ENCODE results near the gene WDR4. TPM values are rescaled to one million over a fixed set of nuclear protein-coding genes. Genes with fewer than 3 reads are reported as not detected.

WDR4 gene
- polyA plus RNA-seq, 1 experiment: 13.7 TPM

- CTCF ChIA-PET: no interaction called here
- DNase-seq (ENCODE audit: low read depth): no peak
- Histone ChIP-seq H3K36me3 (ENCODE audit: control insufficient read depth, insufficient read depth, low read length) (no peaks in the 10 kb centered on the region), H3K27me3 (ENCODE audit: control insufficient read depth, insufficient read depth, low read length) (no peaks in the 10 kb centered on the region), H3K4me3 (ENCODE audit: low read depth, low read length) (no peak overlapping the region)
- TF ChIP-seq CTCF (IDR thresholded peaks at IDR 0.05; ENCODE audit: insufficient read depth, low read depth, low read length): no peak
- POLR2A ChIA-PET: no interaction called here
These were observed 49.9 kb downstream of the WDR4 start for GRCh38 chr21:42829417-42829816.

GRCh38 chr21:42827588-42827987, 51.8 kb downstream of the WDR4 start:
- no peaks in the 10 kb centered on the region for H3K36me3 ChIP-seq (ENCODE audit: control insufficient read depth, insufficient read depth, low read length)
- H3K4me3 ChIP-seq (ENCODE audit: low read depth, low read length): no peak overlapping the region
- POLR2A ChIA-PET: no interaction called here
- no peak for TF ChIP-seq CTCF (IDR thresholded peaks at IDR 0.05; ENCODE audit: insufficient read depth, low read depth, low read length)
- CTCF ChIA-PET: interaction anchor here (0.6 kb wide), 1 partner anchor 714 kb away, joined by 3 read pairs; no protein-coding TSS in a partner anchor
- DNase-seq (ENCODE audit: low read depth): no peak
- H3K27me3 ChIP-seq (ENCODE audit: control insufficient read depth, insufficient read depth, low read length): no peaks in the 10 kb centered on the region; the same call in 1 of the 2 replicates

- H3K27me3 ChIP-seq (ENCODE audit: control insufficient read depth, insufficient read depth, low read length): no peaks in the 10 kb centered on the region; the same call in 1 of the 2 replicates
- no peaks in the 10 kb centered on the region for H3K36me3 ChIP-seq (ENCODE audit: control insufficient read depth, insufficient read depth, low read length)
- TF ChIP-seq CTCF (IDR thresholded peaks at IDR 0.05; ENCODE audit: insufficient read depth, low read depth, low read length): no peak
- ChIA-PET POLR2A (no interaction called here), CTCF (interaction anchor here (5.2 kb wide), 1 partner anchor 228 kb away, joined by 22 read pairs; no protein-coding TSS in a partner anchor)
- no peak overlapping the region for H3K4me3 ChIP-seq (ENCODE audit: low read depth, low read length)
- no peak for DNase-seq (ENCODE audit: low read depth)
These were observed 58.5 kb downstream of the WDR4 start for GRCh38 chr21:42820616-42821465.

GRCh38 chr21:42819861-42820615, 59.3 kb downstream of the WDR4 start:
- H3K27me3 ChIP-seq (ENCODE audit: control insufficient read depth, insufficient read depth, low read length): no peaks in the 10 kb centered on the region; the same call in 1 of the 2 replicates
- ChIA-PET CTCF (interaction anchor here (5.2 kb wide), 1 partner anchor 227 kb away, joined by 22 read pairs; no protein-coding TSS in a partner anchor), POLR2A (no interaction called here)
- no peak for DNase-seq (ENCODE audit: low read depth)
- TF ChIP-seq CTCF (IDR thresholded peaks at IDR 0.05; ENCODE audit: insufficient read depth, low read depth, low read length): no peak
- no peaks in the 10 kb centered on the region for H3K36me3 ChIP-seq (ENCODE audit: control insufficient read depth, insufficient read depth, low read length)
- H3K4me3 ChIP-seq (ENCODE audit: low read depth, low read length): no peak overlapping the region

- Histone ChIP-seq H3K27me3 (ENCODE audit: control insufficient read depth, insufficient read depth, low read length) (no peaks in the 10 kb centered on the region), H3K36me3 (ENCODE audit: control insufficient read depth, insufficient read depth, low read length) (no peaks in the 10 kb centered on the region), H3K4me3 (ENCODE audit: low read depth, low read length) (no peak overlapping the region)
- no peak for DNase-seq (ENCODE audit: low read depth)
- CTCF ChIA-PET: interaction anchor here (0.8 to 5.2 kb wide), 2 partner anchors 11 to 225 kb away, joined by 3 to 22 read pairs; no protein-coding TSS in a partner anchor
- peak; percentile 74 for TF ChIP-seq CTCF (IDR thresholded peaks at IDR 0.05; ENCODE audit: insufficient read depth, low read depth, low read length)
- POLR2A ChIA-PET: no interaction called here
These were observed 61.0 kb downstream of the WDR4 start for GRCh38 chr21:42818328-42818749.

All from BJ (cell line).